Kidney glomerular epithelial cell (primary cell): ENCODE measurements around the gene LRG1.
"Not testable (repeated sequence)": the region's sequence is repeated elsewhere in the genome, so short reads cannot be mapped to it uniquely, and the experiment has no call there.

Source experiments
- DNase-seq: peaks from one replicate; lab custom pipeline; 2025; lab: John Stamatoyannopoulos, UW

Gene LRG1

GRCh38 chr19:4553092-4553695 lies 13.4 kb upstream of the LRG1 start:
- DNase-seq: no peak

DNA sequence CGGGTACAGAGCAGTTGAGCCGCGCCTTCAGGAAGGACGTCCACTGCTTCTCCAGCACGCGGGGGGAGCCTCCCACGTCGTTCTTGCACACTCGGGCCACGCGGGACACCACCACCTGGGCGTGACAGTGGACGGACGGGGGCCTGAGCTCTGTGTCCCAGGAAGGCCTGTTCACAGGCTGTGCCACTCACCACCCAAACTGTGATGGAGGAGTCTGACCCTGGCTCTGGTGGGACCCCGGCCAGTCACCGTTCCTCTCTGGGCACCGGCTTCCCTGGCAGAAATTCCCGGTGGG lies 12.6 kb upstream of the LRG1 start:
- DNase-seq: no peak

DNA sequence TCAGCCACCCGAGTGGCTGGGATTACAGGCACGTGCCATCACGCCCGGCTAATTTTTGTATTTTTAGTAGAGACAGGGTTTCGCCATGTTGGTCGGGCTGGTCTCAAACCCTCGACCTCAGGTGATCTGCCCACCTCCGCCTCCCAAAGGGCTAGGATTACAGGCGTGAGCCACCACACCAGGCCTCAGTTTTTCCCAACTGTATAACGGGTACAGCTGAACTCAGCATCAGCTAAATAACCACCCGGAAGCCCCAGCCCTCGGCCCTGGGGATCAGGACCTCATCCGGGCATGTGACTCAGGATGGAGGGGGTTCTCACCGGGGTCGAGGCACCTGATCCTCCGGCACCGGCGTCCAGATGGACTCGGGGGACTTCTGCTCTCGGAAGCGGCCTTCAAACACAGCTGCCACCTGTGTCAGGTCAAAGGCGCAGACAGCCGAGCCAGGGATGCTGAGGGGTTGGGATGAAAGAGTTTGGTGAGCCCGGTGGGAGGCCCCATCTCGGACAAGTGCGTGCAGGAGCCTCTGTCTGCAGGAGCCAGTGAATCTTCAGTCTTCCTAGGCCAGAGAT lies 10.7 kb upstream of the LRG1 start:
- DNase-seq: no peak

- DNase-seq: no peak
Observed at GRCh38 chr19:4550018-4550417, 10.2 kb upstream of the LRG1 start.

DNA sequence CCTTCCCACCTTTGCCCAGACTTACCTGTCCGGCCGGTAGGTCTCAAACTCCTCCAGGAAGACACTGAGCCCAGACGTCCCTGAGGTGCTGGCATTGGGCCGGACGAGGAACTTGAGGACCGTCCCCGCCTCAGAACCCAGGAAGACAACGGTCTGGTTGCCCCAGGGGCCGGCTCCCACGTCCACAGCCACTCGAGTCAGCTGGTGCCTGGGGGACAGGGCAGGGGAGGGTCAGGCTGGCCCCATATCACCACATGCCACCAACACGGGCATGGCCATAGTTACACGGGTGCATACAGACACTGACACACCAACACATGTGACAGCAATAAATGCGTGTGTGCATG lies 8.4 kb upstream of the LRG1 start:
- DNase-seq: no peak

GRCh38 chr19:4547303-4548237 lies 7.7 kb upstream of the LRG1 start:
- no peak for DNase-seq

- DNase-seq: no peak
Observed at GRCh38 chr19:4543842-4544647, 4.2 kb upstream of the LRG1 start.

GRCh38 chr19:4542896-4543841 lies 3.3 kb upstream of the LRG1 start:
- DNase-seq: no peak

DNA sequence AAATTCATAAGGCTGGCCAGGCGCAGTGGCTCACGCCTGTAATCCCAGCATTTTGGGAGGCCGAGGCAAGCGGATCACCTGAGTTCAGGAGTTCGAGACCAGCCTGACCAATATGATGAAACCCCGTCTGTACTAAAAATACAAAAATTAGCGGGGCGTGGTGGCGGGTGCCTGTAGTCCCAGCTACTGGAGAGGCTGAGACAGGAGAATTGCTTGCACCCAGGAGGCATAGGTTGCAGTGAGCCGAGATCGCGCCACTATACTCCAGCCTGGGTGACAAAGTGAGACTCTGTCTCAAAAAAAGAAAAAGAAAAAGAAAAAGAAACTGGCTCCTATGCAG lies 1.9 kb upstream of the LRG1 start:
- not testable (repeated sequence) for DNase-seq

DNA sequence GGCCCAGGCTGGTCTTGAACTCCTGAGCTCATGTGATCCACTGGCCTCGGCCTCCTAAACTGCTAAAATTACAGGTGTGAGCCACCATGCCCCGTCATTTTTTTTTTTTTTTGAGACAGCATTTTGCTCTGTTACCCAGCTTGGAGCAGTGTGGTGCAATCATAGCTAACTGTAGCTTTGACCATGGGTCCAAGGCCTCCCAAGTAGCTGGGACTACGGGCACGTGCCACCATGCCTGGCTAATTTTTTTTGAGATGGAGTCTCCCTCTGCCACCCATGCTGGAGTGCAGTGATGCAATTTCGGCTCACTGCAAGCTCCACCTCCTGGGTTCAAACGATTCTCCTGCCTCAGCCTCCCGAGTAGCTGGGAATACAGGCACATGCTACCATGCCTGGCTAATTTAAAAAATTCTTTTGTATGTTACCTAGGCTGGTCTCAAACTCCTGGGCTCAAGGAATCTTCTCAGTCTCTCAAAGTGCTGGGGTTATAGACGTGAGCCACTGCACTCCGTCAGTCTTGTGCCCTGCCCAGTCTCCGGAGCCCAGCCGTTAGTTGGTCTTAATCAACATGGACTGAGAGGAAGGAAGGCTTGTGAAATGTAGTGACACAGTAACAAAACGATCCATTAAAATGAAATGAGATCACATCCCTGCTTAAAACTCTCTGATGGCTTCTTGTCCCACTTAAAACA lies 1.4 kb upstream of the LRG1 start:
- no peak for DNase-seq

- no peak for DNase-seq
Observed at GRCh38 chr19:4539169-4539692, 605 bp downstream of the LRG1 start.

DNA sequence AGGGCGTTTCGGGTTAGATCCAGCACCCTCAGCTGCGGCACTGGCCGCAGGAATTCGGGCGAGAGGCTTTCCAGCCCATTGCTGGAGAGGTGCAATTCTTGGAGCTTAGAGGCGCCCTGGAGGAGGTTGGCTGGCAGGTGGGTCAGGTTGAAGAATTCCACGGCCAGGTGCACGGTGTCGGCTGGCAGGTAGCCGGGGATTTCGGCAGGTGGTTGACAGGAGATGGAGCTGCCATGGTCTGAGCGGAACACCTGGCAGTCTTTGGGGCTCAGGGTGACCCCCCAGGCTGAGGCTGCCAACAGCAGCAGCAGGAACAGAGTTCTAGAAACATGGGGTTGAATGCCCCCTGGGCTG lies 1.3 kb downstream of the LRG1 start:
- no peak for DNase-seq

GRCh38 chr19:4537953-4538600 lies 1.8 kb downstream of the LRG1 start:
- no peak for DNase-seq

- DNase-seq: no peak
Observed at GRCh38 chr19:4536798-4537197, 3.0 kb downstream of the LRG1 start.

GRCh38 chr19:4534836-4535658 lies 4.8 kb downstream of the LRG1 start, which contains the start of gene PLIN5:
TSS of gene PLIN5 (minus strand) at chr19:4535224. CDS start at chr19:4534074, 1,150 bp downstream.
- DNase-seq: no peak

DNA sequence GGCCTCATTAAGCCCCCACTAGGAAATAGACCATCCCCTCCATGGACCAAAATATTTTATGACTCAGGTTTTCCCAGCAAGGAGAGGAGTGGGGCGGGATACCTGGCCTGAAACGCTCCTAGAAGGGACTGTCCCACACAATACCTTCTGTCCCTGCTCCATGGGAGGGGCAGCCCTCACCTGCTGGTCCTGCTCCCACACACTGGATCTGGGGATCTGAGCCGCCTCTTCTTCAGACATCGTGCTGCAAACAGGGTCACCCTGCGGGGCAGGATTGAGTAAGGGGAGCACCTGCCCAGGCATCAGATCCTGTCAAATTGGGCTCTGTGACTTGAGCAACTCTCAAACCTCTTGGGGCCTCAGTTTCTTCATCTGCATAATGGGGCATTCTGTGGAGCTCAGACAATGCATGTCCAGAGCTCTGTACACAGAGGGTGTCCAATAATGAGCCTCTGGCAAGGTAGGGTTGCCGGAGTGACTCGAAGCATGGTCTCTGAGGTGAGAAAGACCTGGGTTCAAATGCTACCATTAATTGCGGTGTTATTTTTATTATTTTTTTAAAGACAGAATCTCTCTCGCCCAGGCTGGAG lies 5.9 kb downstream of the LRG1 start:
- DNase-seq: no peak

DNA sequence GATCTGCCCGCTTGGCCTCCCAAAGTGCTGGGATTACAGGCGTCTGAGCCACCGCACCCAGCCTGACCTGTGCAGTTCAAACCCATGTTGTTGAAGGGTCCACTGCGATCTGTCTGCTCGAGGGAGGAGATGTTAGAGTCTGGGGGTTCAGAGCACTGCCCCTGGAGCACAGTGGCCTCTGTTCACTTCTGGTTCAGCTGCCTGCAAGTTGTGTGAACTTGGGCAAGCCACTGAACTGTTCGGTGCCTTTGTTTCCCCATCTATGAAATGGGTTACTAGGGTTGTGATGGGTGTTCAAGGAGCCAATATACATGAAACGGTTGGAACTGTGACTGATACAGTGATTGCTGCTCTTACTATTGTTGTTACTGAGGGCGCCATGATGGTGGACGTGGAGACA lies 6.5 kb downstream of the LRG1 start:
- DNase-seq: no peak

DNA sequence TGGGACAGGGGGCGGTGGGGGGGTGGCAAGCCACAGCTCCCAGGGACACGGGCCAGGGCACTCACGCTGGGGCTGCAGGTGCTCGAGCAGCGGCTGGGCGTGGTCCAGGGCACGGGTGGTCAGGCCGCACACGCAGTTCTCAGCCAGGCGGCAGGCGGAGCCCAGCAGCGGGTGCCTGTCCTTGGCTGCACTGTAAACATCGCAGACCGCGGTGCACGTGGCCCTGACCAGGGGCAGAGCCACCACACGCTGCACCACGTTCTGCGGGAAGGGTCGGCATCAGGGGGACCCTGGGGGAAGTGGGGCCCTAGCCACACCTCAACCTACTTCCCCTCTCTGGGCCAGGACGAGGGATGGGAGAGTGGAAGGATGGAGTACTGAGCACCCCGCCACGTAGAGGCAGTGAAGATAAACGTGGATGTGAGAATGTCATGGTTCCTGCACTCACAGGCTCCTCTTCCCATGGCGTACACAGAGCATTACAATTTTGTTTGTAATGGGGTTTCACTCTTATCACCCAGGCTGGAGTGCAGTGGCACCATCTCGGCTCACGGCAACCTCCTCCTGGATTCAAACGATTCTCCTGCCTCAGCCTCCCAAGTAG lies 8.2 kb downstream of the LRG1 start:
- DNase-seq: no peak
